Parathyroid adenoma (tissue), 2 donors: Measurements from ENCODE around the gene ADA.
A peak's percentile ranks its signal among the peaks of the same experiment; 100 is the strongest.

Experiments
- H2AFZ ChIP-seq: fragments of 300-600 bp; sonication (generic); one replicate; pipeline ENCODE4 v1.7.0; 2017; ENCODE audit warnings: antibody characterized with exemption, mild to moderate bottlenecking
- H3K27ac ChIP-seq: fragments of 300-600 bp; sonication (generic); one replicate; pipeline ENCODE4 v1.7.0; 2017
- H3K27me3 ChIP-seq: fragments of 300-600 bp; sonication (generic); one replicate; pipeline ENCODE4 v1.7.0; 2017; ENCODE audit warnings: low read length; ENCODE audit not compliant: control insufficient read depth, insufficient read depth
- H3K36me3 ChIP-seq: fragments of 300-600 bp; sonication (generic); one replicate; pipeline ENCODE4 v1.7.0; 2017; ENCODE audit warnings: low read length; ENCODE audit not compliant: control insufficient read depth, insufficient read depth
- H3K4me1 ChIP-seq: fragments of 300-600 bp; sonication (generic); one replicate; pipeline ENCODE4 v1.7.0; 2017; ENCODE audit warnings: control low read depth
- H3K4me2 ChIP-seq: fragments of 300-600 bp; sonication (generic); one replicate; pipeline ENCODE4 v1.7.0; 2017; ENCODE audit warnings: low read length
- H3K4me3 ChIP-seq: fragments of 300-600 bp; sonication (generic); one replicate; pipeline ENCODE4 v1.7.0; 2017; ENCODE audit warnings: low read depth, low read length
- H3K79me2 ChIP-seq: fragments of 300-600 bp; sonication (generic); one replicate; pipeline ENCODE4 v1.7.0; 2017; ENCODE audit warnings: control low read depth
- H3K9ac ChIP-seq: fragments of 300-600 bp; sonication (generic); one replicate; pipeline ENCODE4 v1.7.0; 2017; ENCODE audit warnings: mild to moderate bottlenecking
- H3K9me3 ChIP-seq: fragments of 300-600 bp; sonication (generic); one replicate; pipeline ENCODE4 v1.7.0; 2017; ENCODE audit warnings: low read length; ENCODE audit not compliant: control insufficient read depth
- TF ChIP-seq, protein P1 (sequence below): fragments of 300-600 bp; sonication (generic); IDR thresholded peaks from one replicate; pipeline ENCODE4 v1.7.0; 2017; ENCODE audit warnings: antibody characterized with exemption, mild to moderate bottlenecking
- donor health status: primary hyperparathyroidism.

ADA gene

GRCh38 chr20:44574372-44574771 is 77.1 kb downstream of the ADA start:
- H2AFZ ChIP-seq, result no peak overlapping the region
- TF ChIP-seq, protein P1, sequence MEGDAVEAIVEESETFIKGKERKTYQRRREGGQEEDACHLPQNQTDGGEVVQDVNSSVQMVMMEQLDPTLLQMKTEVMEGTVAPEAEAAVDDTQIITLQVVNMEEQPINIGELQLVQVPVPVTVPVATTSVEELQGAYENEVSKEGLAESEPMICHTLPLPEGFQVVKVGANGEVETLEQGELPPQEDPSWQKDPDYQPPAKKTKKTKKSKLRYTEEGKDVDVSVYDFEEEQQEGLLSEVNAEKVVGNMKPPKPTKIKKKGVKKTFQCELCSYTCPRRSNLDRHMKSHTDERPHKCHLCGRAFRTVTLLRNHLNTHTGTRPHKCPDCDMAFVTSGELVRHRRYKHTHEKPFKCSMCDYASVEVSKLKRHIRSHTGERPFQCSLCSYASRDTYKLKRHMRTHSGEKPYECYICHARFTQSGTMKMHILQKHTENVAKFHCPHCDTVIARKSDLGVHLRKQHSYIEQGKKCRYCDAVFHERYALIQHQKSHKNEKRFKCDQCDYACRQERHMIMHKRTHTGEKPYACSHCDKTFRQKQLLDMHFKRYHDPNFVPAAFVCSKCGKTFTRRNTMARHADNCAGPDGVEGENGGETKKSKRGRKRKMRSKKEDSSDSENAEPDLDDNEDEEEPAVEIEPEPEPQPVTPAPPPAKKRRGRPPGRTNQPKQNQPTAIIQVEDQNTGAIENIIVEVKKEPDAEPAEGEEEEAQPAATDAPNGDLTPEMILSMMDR, result no peak
- H3K4me1 ChIP-seq, result peaks cover 28% of the 10 kb centered on the region
- H3K9me3 ChIP-seq, result no peaks in the 10 kb centered on the region
- H3K27ac ChIP-seq, result peak overlapping the region; percentile 96
- no peaks in the 10 kb centered on the region for H3K27me3 ChIP-seq
- H3K9ac ChIP-seq, result no peak overlapping the region
- peaks cover 51% of the 10 kb centered on the region for H3K79me2 ChIP-seq
- no peak overlapping the region for H3K4me3 ChIP-seq
- H3K4me2 ChIP-seq, result no peak overlapping the region
- no peaks in the 10 kb centered on the region for H3K36me3 ChIP-seq

DNA sequence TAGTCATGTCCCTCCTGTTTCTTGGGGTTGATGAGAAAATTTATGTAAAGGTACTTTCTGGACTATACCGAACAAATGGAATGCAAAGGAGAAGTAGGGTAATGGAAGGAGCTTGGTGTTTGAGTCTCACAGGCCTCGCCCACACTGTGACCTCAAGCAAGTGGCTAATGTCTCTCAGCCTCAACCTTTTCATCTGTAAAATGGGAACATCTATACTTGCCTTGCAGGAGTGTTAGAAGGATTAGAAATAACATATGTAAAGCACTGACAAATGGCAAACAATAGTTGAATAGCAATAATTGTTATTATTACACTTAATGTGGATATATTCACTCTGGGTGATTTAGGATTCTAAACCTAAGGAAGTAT is 78.0 kb downstream of the ADA start:
- Histone ChIP-seq H3K9ac (no peak overlapping the region), H3K4me1 (peaks cover 28% of the 10 kb centered on the region)
- TF ChIP-seq, protein P1, result no peak

GRCh38 chr20:44572551-44573500 is 78.7 kb downstream of the ADA start:
- Histone ChIP-seq H3K4me1 (peaks cover 28% of the 10 kb centered on the region), H3K27ac (peak overlapping the region; percentile 96), H3K27me3 (no peaks in the 10 kb centered on the region), H3K4me3 (peak overlapping the region; percentile 2), H3K36me3 (no peaks in the 10 kb centered on the region), H3K4me2 (peak overlapping the region; percentile 22), H3K79me2 (peaks cover 38% of the 10 kb centered on the region), H3K9ac (no peak overlapping the region), H2AFZ (peak overlapping the region; percentile 52), H3K9me3 (no peaks in the 10 kb centered on the region)
- TF ChIP-seq, protein P1, result no peak

More for the DNA sequence above, 78.0 kb downstream of the ADA start:
- peak overlapping the region; percentile 22 for H3K4me2 ChIP-seq
- H2AFZ ChIP-seq, result no peak overlapping the region
- H3K4me3 ChIP-seq, result peak overlapping the region; percentile 2
- H3K27me3 ChIP-seq, result no peaks in the 10 kb centered on the region
- H3K9me3 ChIP-seq, result no peaks in the 10 kb centered on the region
- peaks cover 42% of the 10 kb centered on the region for H3K79me2 ChIP-seq
- peak overlapping the region; percentile 96 for H3K27ac ChIP-seq
- no peaks in the 10 kb centered on the region for H3K36me3 ChIP-seq

DNA sequence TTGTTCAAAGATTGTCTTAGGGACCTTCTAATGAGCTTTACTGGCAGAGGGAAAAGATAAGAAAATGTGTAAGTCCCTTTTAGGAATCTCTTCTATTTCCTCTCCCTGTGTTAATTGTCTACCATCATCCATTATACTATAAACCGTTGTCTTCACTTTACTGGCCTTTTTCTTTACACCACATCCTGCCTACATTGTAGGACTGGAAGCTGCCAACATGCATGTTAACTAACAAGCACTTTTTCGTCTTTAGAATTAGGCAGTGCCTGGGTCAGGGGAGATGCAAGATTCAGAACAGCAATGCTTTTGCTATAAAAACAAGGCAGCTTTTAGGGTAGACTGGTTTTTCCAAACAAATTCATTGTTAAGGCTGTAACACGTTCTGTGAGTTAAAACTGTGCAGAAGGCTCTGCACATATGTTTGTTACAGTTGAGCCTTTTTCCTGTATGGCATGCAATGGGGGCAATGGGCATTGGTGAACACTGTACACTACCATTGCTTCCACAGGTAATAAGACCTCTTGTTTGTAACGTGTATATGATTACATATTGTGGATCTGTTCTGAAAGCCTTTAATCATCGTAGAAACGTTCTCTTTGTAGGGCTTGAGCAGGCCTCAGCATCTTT is 80.0 kb downstream of the ADA start:
- Histone ChIP-seq H3K36me3 (no peaks in the 10 kb centered on the region), H3K4me3 (no peak overlapping the region), H3K4me2 (no peak overlapping the region), H3K9ac (no peak overlapping the region), H3K27ac (peak overlapping the region; percentile 96), H3K27me3 (no peaks in the 10 kb centered on the region), H3K9me3 (no peaks in the 10 kb centered on the region), H3K4me1 (peaks cover 26% of the 10 kb centered on the region), H2AFZ (no peak overlapping the region), H3K79me2 (peaks cover 33% of the 10 kb centered on the region)
- TF ChIP-seq, protein P1, result no peak
